ENCODE measurements around the gene ALDH2. TPM values are rescaled to one million over a fixed set of nuclear protein-coding genes. Genes with fewer than 3 reads are reported as not detected.
A peak's percentile ranks its signal among the peaks of the same experiment; 100 is the strongest.

ALDH2 gene
- total and polyA plus RNA-seq, 2 donors (not counting 1 experiment from before 2014, with no cell fraction given) = 7.0 to 22.3 TPM

DNA sequence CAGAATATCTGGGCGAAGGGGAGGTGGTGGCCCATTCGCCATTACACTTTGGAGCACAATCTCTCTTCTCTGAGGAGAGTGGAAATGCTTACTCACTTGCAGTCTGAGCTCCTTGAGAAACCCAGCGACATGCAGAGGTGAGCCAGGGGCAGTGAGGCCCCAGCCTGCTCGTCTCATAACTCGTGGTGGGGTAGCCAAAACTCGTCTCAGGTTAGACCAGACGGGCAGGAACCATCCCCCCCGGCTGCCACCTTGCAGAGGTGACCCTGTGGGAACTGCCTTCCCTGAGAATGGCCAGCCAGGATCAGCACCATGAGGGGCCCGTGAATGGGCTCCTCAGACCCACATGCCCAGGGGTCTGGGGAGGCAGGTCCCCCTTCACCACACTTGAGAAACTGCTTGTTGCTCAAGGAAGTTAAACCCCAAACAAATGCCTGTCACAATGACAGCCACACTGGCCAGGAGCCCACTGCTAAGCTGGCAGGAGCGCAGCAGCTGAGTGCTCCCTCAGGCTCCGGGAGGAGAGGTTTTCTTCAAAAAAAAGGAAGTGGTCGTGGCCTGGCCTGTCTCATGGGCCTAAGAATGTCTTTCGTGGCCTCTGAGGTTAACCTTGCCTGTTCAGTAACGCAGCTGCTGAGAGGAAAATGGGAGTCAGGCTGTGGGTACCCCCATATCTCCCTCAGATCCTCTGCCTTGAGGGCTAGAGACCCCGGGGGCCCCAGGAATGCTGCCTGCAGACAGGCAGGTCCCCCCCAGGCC is 9.2 kb upstream of the ALDH2 start:
- ATAC-seq (ENCODE audit: low read depth) = peak; percentile 70

More for the DNA sequence above, 9.2 kb upstream of the ALDH2 start:
- H3K27me3 ChIP-seq (replicated peaks in 1 of 4; ENCODE audit: control extremely low read depth in 1 of 4, control insufficient read depth in 3 of 4, insufficient read depth in 4 of 4, low read length in 3 of 4) = no peaks in the 10 kb centered on the region
- Mint-ChIP-seq H3K27ac (peak overlapping the region; percentile 83), H3K4me1 (peaks cover 47% of the 10 kb centered on the region), H3K27me3 (no peaks in the 10 kb centered on the region), H3K4me3 (peak overlapping the region; percentile 13), H3K9me3 (ENCODE audit: insufficient read depth) (no peaks in the 10 kb centered on the region)
- 21% methylated on average over 15 of the region's 15 CpGs for WGBS (ENCODE audit: insufficient coverage)
- peak overlapping the region; percentile 62 for H3K4me2 ChIP-seq (replicated peaks; ENCODE audit: low read depth, low read length, poor library complexity, severe bottlenecking)
- H2AFZ ChIP-seq (ENCODE audit: insufficient read depth, low read depth, low read length, poor library complexity, severe bottlenecking) = peak overlapping the region; percentile 62
- peak; percentile 58 for DNase-seq
- no peaks in the 10 kb centered on the region for H4K20me1 ChIP-seq (ENCODE audit: control insufficient read depth, insufficient read depth, low read length, poor library complexity, severe bottlenecking)
- no peak overlapping the region for H3K4me3 ChIP-seq (ENCODE audit: control extremely low read depth in 1 of 5, extremely low read depth in 1 of 5, insufficient read depth in 1 of 5, low read depth in 2 of 5, low read length in 4 of 5)
- peaks cover 2 to 20% of the 10 kb centered on the region in 2 experiments for H3K36me3 ChIP-seq (replicated peaks in 1 of 2; ENCODE audit: control extremely low read depth in 1 of 2, control insufficient read depth in 1 of 2, extremely low read depth in 1 of 2, insufficient read depth in 2 of 2, low read length in 1 of 2)
- no peaks in the 10 kb centered on the region for H3K79me2 ChIP-seq (ENCODE audit: control insufficient read depth, insufficient read depth, low read length)
- CTCF ChIA-PET = interaction anchor here (0.6 to 6.8 kb wide), 5 partner anchors 22 to 58 kb away, joined by 3 to 41 read pairs (median 4); no protein-coding TSS in a partner anchor
- TF ChIP-seq EZH2 (IDR thresholded peaks at IDR 0.05; ENCODE audit: borderline replicate concordance, insufficient read depth, low read depth, low read length, poor library complexity, severe bottlenecking) = no peak
- TF ChIP-seq, protein P1, sequence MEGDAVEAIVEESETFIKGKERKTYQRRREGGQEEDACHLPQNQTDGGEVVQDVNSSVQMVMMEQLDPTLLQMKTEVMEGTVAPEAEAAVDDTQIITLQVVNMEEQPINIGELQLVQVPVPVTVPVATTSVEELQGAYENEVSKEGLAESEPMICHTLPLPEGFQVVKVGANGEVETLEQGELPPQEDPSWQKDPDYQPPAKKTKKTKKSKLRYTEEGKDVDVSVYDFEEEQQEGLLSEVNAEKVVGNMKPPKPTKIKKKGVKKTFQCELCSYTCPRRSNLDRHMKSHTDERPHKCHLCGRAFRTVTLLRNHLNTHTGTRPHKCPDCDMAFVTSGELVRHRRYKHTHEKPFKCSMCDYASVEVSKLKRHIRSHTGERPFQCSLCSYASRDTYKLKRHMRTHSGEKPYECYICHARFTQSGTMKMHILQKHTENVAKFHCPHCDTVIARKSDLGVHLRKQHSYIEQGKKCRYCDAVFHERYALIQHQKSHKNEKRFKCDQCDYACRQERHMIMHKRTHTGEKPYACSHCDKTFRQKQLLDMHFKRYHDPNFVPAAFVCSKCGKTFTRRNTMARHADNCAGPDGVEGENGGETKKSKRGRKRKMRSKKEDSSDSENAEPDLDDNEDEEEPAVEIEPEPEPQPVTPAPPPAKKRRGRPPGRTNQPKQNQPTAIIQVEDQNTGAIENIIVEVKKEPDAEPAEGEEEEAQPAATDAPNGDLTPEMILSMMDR (IDR thresholded peaks at IDR 0.05) = no peak
- POLR2A ChIA-PET = interaction anchor here (0.6 to 1.4 kb wide), 4 partner anchors 9 to 30 kb away, joined by 3 to 5 read pairs (median 3); partner anchors contain the start of gene ALDH2
- intact Hi-C loops (cut with micrococcal nuclease) = no loop called here
- peak overlapping the region; percentile 26 for H3K9ac ChIP-seq (ENCODE audit: low read length)
- H3K4me1 ChIP-seq (ENCODE audit: control insufficient read depth in 2 of 2, insufficient read depth in 2 of 2, low read length in 2 of 2) = peaks cover 38 to 50% of the 10 kb centered on the region in 2 donors
- H3K9me3 ChIP-seq (ENCODE audit: control extremely low read depth in 1 of 3, control insufficient read depth in 2 of 3, insufficient read depth in 1 of 3, low read length in 2 of 3) = no peaks in the 10 kb centered on the region
- peak overlapping the region; percentile 20 to 63 for H3K27ac ChIP-seq (ENCODE audit: low read length in 2 of 2)

All from B cell (primary cell).